Measurements from ENCODE around the gene CD4. TPM values are rescaled to one million over a fixed set of nuclear protein-coding genes. Genes with fewer than 3 reads are reported as not detected.
A peak's percentile ranks its signal among the peaks of the same experiment; 100 is the strongest.

Gene CD4
- total RNA-seq, 2 donors from 2014 or later, result 0.77 to 1.3 TPM

DNA sequence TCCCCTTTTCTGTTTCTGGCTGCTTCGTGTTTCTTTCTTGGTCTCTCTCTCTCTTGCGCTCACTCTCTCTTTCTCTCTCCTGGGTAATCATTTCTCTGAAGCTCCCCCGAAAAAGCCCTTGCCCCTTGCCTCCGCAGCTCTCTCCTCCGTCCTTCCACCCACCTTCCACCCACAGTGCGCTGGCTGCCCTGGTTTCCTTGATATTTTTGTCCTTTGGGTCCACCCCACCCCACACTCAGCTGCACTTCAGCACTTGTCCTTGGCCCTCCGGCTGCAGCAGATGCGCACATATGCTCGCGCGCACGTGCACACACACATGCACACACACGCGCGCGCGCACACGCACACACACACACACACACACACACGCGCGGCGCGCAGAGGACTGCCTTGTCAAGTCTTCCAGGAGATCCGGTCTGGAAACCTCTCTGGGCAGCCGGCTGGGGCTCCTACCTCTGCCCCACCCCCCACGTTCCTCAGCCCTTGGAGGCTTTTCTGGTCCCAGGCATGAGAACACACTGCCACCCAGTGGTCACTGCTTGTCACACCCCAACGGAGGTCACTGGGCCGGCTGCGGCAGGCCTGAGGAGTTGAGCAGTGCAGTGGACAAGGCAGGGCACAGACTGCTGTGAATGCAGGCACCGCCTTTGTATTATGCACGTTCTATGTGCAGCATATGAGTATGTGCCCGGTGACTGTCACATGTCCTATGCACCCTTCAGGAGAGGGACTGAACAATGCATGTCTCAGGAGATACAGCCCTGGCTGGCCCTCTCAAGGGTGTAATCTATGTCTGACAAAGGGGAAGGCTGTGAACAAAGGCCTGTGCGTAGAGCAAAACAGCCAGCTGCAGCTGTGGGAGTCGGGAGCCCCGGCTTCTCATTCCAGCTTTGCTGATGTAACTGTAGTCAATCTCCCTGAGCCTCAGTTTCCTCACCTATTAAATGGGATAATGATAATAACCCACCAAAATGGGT, 10.5 kb upstream of the CD4 start:
- Histone ChIP-seq H3K27ac (ENCODE audit: low read depth, low read length) (peak overlapping the region; percentile 95), H3K9ac (ENCODE audit: extremely low read depth, low read length, poor library complexity, severe bottlenecking) (no peak overlapping the region), H3K4me3 (ENCODE audit: low read length) (peak overlapping the region; percentile 73), H3K4me1 (ENCODE audit: control insufficient read depth, insufficient read depth, low read length) (peaks cover 13% of the 10 kb centered on the region), H3K36me3 (ENCODE audit: control insufficient read depth, insufficient read depth, low read length) (peaks cover 6% of the 10 kb centered on the region), H3K27me3 (ENCODE audit: control insufficient read depth, insufficient read depth, low read length, poor library complexity, severe bottlenecking) (peaks cover 6% of the 10 kb centered on the region), H3K9me3 (ENCODE audit: control insufficient read depth, low read length) (no peaks in the 10 kb centered on the region)
- 10 to 24% methylated on average over 10 to 35 of the region's 35 CpGs for WGBS, 2 experiments (ENCODE audit: insufficient coverage in 1 of 2, insufficient read length in 1 of 2)
- DNase-seq, result peak; percentile 100
- H3K36me3 Mint-ChIP-seq (ENCODE audit: low read depth), result peaks cover 25% of the 10 kb centered on the region
- H3K27me3 Mint-ChIP-seq (ENCODE audit: insufficient read depth), result peaks cover 68% of the 10 kb centered on the region
- peak overlapping the region; percentile 69 for H3K27ac Mint-ChIP-seq
- no peaks in the 10 kb centered on the region for H3K9me3 Mint-ChIP-seq
- peak overlapping the region; percentile 69 for H3K4me3 Mint-ChIP-seq
- peaks cover 42% of the 10 kb centered on the region for H3K4me1 Mint-ChIP-seq
- TF ChIP-seq, protein P1, sequence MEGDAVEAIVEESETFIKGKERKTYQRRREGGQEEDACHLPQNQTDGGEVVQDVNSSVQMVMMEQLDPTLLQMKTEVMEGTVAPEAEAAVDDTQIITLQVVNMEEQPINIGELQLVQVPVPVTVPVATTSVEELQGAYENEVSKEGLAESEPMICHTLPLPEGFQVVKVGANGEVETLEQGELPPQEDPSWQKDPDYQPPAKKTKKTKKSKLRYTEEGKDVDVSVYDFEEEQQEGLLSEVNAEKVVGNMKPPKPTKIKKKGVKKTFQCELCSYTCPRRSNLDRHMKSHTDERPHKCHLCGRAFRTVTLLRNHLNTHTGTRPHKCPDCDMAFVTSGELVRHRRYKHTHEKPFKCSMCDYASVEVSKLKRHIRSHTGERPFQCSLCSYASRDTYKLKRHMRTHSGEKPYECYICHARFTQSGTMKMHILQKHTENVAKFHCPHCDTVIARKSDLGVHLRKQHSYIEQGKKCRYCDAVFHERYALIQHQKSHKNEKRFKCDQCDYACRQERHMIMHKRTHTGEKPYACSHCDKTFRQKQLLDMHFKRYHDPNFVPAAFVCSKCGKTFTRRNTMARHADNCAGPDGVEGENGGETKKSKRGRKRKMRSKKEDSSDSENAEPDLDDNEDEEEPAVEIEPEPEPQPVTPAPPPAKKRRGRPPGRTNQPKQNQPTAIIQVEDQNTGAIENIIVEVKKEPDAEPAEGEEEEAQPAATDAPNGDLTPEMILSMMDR (conservative IDR thresholded peaks at IDR 0.05), result peak; percentile 100

DNA sequence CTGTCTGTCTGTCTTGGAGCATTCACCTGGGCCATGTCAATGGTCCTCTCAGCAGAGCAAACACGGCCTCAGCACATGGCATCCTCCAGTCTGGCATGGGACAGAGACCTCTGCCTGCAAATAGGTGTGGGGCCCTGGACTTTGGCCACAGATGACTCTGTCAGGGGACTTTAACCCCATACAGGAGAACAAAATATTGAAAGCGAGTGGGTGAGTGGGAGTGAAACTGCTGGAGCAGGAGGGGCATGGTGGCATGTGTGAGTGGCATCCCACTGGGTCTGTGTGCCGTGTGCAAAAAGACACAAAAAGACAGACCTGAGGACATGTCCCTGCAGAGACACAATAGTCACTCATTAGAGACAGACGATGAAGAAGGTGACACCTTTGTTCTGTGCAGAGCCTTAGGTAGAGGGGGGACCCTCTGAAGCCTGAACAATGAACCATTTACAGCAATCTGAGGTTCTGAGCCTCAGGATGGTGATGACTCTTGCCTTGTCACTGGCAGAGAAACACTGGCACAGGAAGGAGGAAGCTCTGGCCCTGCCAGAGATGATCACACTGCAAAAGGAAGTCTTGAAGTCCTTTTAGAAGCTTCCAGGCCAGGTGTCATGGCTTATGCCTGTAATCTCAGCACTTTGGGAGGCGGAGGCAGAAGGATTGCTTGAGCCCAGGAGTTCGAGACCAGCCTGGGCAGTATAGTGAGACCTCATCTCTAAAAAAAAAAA, 9.5 kb upstream of the CD4 start:
- WGBS, 2 experiments (ENCODE audit: insufficient coverage in 1 of 2, insufficient read length in 1 of 2), result 89 to 92% methylated on average over 5 to 6 of the region's 6 CpGs
- TF ChIP-seq, protein P1 (conservative IDR thresholded peaks at IDR 0.05), result no peak
- peaks cover 6% of the 10 kb centered on the region for H3K36me3 ChIP-seq (ENCODE audit: control insufficient read depth, insufficient read depth, low read length)
- Mint-ChIP-seq H3K9me3 (no peaks in the 10 kb centered on the region), H3K36me3 (ENCODE audit: low read depth) (peaks cover 20% of the 10 kb centered on the region), H3K27me3 (ENCODE audit: insufficient read depth) (peaks cover 57% of the 10 kb centered on the region), H3K4me3 (no peak overlapping the region), H3K4me1 (peaks cover 38% of the 10 kb centered on the region), H3K27ac (no peak overlapping the region)
- H3K4me1 ChIP-seq (ENCODE audit: control insufficient read depth, insufficient read depth, low read length), result peaks cover 13% of the 10 kb centered on the region
- H3K4me3 ChIP-seq (ENCODE audit: low read length), result no peak overlapping the region
- no peak overlapping the region for H3K9ac ChIP-seq (ENCODE audit: extremely low read depth, low read length, poor library complexity, severe bottlenecking)
- peak overlapping the region; percentile 95 for H3K27ac ChIP-seq (ENCODE audit: low read depth, low read length)
- H3K9me3 ChIP-seq (ENCODE audit: control insufficient read depth, low read length), result no peaks in the 10 kb centered on the region
- DNase-seq, result no peak
- H3K27me3 ChIP-seq (ENCODE audit: control insufficient read depth, insufficient read depth, low read length, poor library complexity, severe bottlenecking), result peaks cover 6% of the 10 kb centered on the region

DNA sequence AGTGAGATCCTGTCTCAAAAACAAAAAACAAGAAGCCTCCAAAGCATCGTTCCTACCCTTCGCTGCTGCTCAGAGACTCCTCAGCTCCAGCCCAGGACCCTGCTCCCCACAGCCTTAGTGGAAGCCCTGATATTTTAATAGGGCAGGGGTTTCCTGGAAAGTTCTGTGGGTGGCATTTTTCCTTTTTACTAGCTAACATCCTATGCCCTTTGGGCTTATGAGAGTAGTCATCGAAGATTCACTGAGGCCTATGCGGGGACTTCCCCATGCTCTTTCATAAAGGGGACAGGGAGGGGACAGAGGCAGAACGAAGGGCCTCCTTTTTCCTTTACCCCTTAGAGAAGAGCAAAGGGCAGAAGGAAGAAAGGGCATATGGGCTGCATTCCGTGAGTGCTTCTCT, 8.8 kb upstream of the CD4 start:
- Mint-ChIP-seq H3K9me3 (no peaks in the 10 kb centered on the region), H3K4me3 (no peak overlapping the region), H3K36me3 (ENCODE audit: low read depth) (peaks cover 13% of the 10 kb centered on the region), H3K27me3 (ENCODE audit: insufficient read depth) (peaks cover 50% of the 10 kb centered on the region), H3K27ac (no peak overlapping the region), H3K4me1 (peaks cover 32% of the 10 kb centered on the region)
- Histone ChIP-seq H3K36me3 (ENCODE audit: control insufficient read depth, insufficient read depth, low read length) (peaks cover 4% of the 10 kb centered on the region), H3K9me3 (ENCODE audit: control insufficient read depth, low read length) (no peaks in the 10 kb centered on the region), H3K4me1 (ENCODE audit: control insufficient read depth, insufficient read depth, low read length) (peaks cover 13% of the 10 kb centered on the region), H3K27ac (ENCODE audit: low read depth, low read length) (no peak overlapping the region), H3K4me3 (ENCODE audit: low read length) (no peak overlapping the region), H3K9ac (ENCODE audit: extremely low read depth, low read length, poor library complexity, severe bottlenecking) (no peak overlapping the region), H3K27me3 (ENCODE audit: control insufficient read depth, insufficient read depth, low read length, poor library complexity, severe bottlenecking) (peaks cover 6% of the 10 kb centered on the region)
- 85 to 91% methylated on average over 3 to 6 of the region's 6 CpGs for WGBS, 2 experiments (ENCODE audit: insufficient coverage in 1 of 2, insufficient read length in 1 of 2)
- DNase-seq, result peak; percentile 35
- TF ChIP-seq, protein P1 (conservative IDR thresholded peaks at IDR 0.05), result no peak
